HFFc6 (cell line): ENCODE measurements around the gene TRIP6. TPM values are rescaled to one million over a fixed set of nuclear protein-coding genes. Genes with fewer than 3 reads are reported as not detected.

Experiments
- DNase-seq: peaks from one replicate; pipeline ENCODE4 v3.0.0-alpha.2; 2018
- H3K27ac Mint-ChIP-seq: 2 replicates; pipeline ENCODE4 v1.8.0; 2020; ENCODE audit warnings: mild to moderate bottlenecking, mixed read lengths
- H3K27me3 Mint-ChIP-seq: 2 replicates; pipeline ENCODE4 v1.8.0; 2021; ENCODE audit warnings: mild to moderate bottlenecking, moderate library complexity, mixed read lengths; ENCODE audit not compliant: insufficient read depth
- H3K36me3 Mint-ChIP-seq: 2 replicates; pipeline ENCODE4 v1.8.0; 2021; ENCODE audit warnings: low read depth, mixed read lengths
- H3K4me1 Mint-ChIP-seq: 2 replicates; pipeline ENCODE4 v1.8.0; 2020; ENCODE audit warnings: low read depth, mixed read lengths
- H3K4me3 Mint-ChIP-seq: 2 replicates; pipeline ENCODE4 v1.8.0; 2020; ENCODE audit warnings: mild to moderate bottlenecking, moderate library complexity, mixed read lengths
- H3K9me3 Mint-ChIP-seq: 2 replicates; pipeline ENCODE4 v1.8.0; 2020; ENCODE audit warnings: mild to moderate bottlenecking, mixed read lengths
- total RNA-seq, 6 experiments: library from RNA; stranded (reverse); fragmentation: NEBNext Ultra II Directional; extraction: Animal tissue kit (Norgen Biotek cat#: 25700); gene quantifications; 2 replicates in 1 of 6; 3 replicates in 5 of 6; pipeline ENCODE4 v1.2.3, GENCODE V29; 2021
- TF ChIP-seq, protein P1 (sequence below): fragments of 200-600 bp; sonication (generic); IDR thresholded peaks from 2 replicates; pipeline ENCODE4 v1.5.0; 2021; ENCODE audit warnings: antibody characterized with exemption, mild to moderate bottlenecking

TRIP6 gene
- total RNA-seq, 6 experiments from 2014 or later = 125 to 148 (median 140) TPM

DNA sequence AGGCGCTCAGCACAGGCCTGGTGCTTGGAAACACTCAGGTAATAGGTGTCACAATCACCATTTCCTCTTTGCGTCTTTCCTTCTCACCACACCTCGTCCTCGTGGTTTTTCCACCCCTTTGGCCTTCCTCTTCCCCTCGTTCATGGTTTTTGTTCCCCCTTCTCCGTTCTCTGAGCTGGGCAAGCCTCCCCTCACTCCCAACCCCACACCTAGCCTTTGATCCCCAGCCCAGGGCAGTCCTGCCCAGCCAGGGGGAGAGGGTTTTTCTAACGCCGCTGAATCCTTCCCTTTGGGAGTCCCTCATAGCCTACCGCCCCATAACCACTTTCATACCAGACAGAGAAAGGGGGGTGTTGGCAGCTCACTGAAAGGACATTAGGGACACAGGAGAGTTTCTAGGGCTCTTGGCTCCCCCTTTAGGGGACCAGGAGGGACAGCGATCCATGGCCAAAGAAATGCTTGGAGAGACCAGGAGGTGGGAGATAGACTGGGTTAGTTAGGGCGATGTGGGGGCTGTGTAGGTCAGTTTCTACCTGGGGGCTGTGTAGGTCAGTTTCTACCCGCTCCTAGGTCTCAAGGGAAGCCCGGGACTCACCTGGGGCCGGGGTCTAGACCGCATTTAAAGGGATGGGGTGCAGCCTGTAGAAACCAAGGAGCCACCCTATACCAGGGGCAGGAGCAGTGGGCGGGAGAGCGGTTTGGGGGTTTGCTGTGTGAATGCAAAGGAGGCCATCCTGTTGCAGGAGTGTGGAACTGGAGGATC, 41.3 kb upstream of the TRIP6 start:
- H3K36me3 Mint-ChIP-seq = no peaks in the 10 kb centered on the region
- H3K27me3 Mint-ChIP-seq = peaks cover 27% of the 10 kb centered on the region
- H3K4me3 Mint-ChIP-seq = peak overlapping the region; percentile 91
- H3K4me1 Mint-ChIP-seq = peaks cover 28% of the 10 kb centered on the region
- TF ChIP-seq, protein P1, sequence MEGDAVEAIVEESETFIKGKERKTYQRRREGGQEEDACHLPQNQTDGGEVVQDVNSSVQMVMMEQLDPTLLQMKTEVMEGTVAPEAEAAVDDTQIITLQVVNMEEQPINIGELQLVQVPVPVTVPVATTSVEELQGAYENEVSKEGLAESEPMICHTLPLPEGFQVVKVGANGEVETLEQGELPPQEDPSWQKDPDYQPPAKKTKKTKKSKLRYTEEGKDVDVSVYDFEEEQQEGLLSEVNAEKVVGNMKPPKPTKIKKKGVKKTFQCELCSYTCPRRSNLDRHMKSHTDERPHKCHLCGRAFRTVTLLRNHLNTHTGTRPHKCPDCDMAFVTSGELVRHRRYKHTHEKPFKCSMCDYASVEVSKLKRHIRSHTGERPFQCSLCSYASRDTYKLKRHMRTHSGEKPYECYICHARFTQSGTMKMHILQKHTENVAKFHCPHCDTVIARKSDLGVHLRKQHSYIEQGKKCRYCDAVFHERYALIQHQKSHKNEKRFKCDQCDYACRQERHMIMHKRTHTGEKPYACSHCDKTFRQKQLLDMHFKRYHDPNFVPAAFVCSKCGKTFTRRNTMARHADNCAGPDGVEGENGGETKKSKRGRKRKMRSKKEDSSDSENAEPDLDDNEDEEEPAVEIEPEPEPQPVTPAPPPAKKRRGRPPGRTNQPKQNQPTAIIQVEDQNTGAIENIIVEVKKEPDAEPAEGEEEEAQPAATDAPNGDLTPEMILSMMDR = peak; percentile 52
- peak; percentile 49 for DNase-seq
- H3K27ac Mint-ChIP-seq = peak overlapping the region; percentile 59
- no peaks in the 10 kb centered on the region for H3K9me3 Mint-ChIP-seq

DNA sequence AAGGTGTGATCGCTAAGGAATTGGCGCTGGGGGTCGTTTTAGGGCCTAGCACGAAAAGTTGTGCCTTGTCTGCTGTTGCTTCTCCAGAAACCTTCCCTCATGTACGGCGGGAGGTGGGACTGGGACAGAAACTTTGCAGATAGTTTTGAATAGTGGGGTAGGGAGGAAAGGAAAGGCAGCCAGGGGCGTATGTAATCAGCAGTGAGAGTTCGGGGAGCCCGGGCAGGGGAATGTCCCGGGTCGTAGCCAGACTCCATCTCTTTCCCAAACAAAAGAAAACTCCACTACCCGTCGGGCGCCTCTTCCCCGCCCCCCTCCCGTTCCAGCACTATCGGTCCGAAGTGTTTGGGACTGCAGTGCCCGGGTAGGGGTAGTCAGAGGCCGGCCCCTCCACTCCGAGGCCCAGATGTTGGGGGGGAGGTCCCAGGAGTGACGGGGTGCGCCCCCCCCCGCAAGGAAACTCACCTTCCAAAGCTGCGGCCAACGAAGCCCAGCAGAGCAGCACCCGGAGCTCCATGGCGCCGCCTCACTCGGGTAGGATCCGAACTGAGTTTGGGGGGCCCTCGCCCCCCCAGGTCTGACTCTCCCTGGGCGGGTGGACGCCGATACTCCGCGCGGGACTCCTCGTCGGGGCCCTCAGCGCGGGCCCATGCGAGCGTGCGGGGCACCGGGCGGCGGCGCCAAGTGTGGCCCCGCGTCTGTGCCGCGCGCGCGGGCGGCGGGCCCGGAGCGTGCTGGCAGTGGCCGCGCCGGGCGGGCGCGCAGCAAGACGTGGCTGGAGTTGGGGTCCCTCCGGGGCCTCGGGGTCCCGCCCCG, 40.5 kb upstream of the TRIP6 start:
- Mint-ChIP-seq H3K27me3 (peaks cover 29% of the 10 kb centered on the region), H3K27ac (peak overlapping the region; percentile 59), H3K36me3 (no peaks in the 10 kb centered on the region), H3K9me3 (no peaks in the 10 kb centered on the region), H3K4me1 (peaks cover 28% of the 10 kb centered on the region), H3K4me3 (peak overlapping the region; percentile 91)
- no peak for DNase-seq
- TF ChIP-seq, protein P1 = no peak

DNA sequence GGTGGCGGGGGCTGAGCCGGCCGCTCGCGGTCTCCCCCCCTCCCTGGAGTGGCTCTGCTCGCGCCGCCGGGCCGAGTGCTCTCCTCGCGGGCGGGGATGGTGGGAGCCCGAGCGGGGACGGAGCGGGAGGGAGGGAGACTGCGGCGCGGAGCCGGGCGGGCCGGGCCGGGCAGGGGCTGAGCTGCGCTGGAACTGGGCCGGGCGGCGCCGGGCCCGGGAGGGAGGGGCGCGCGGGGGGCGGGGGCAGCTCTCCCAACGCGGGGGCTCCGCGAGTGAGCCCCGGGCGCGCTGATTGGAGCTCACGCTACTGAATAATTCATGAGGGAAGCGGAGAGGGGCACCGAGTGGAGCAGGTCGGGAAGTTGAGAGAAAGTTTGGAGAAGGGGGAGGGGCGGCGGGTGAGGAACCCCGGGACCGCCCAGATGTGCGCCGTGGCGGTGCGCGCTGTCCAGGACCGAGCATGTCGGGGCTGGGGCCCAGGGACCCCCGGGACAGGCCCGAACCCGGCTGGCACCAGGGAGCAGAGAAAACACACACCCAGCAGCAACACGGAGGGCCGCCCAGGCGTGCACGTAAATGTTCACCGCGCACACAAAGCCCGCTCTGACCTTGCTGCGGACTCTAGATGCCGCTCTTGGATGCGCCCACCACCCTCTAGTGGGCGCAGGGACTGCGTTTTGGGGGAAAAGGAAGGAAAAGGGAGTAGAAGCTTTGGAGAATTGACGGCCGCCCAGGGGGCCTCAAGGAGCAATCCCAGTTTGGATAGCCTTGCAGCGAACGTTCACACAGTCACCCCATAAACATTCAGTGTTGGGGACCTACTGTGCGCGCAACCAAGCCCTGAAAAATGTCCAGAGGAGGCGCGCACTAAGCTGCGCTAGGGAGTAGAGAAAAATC, 39.6 kb upstream of the TRIP6 start, which contains the start of gene EPHB4:
Gene EPHB4 (minus strand): TSS at position 194 of the 897 bp plus-strand sequence. CDS start 493 bp downstream, outside the sequence.
- peak; percentile 33 for DNase-seq
- H3K27me3 Mint-ChIP-seq = peaks cover 29% of the 10 kb centered on the region
- H3K27ac Mint-ChIP-seq = peak within 1 kb of the TSS; percentile 59
- TF ChIP-seq, protein P1 = peak; percentile 49; the same call in 1 of the 2 replicates
- H3K36me3 Mint-ChIP-seq = no peaks in the 10 kb centered on the region
- no peaks in the 10 kb centered on the region for H3K9me3 Mint-ChIP-seq
- H3K4me1 Mint-ChIP-seq = peaks cover 28% of the 10 kb centered on the region
- peak within 1 kb of the TSS; percentile 91 for H3K4me3 Mint-ChIP-seq

DNA sequence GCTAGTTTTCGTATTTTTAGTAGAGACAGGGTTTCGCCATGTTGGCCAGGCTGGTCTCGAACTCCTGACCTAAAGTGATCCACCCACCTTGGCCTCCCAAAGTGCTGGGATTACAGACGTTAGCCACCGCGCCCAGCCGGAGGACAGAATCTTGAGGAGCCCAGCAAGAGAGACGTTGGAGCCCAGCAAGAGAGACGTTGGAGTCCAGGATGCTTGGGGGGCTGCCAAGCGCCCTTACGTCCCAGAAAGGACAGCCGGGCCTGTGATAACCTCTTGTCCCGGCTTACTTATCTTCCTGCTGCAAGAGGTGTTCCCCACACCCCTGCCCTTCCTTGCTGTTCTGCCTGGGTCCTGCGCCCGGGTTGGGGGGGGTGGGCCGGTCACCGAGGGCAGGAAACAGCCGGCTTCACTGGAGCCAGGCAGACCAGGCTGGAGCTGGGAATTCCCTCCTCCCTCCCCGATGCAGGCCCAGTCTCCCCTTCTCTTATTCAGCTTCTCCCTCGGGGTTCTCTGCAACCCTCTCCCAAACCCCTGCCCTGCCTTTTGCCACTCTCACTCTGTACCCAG, 38.0 kb upstream of the TRIP6 start:
- Mint-ChIP-seq H3K27ac (no peak overlapping the region), H3K4me1 (peaks cover 28% of the 10 kb centered on the region), H3K9me3 (no peaks in the 10 kb centered on the region), H3K4me3 (no peak overlapping the region), H3K36me3 (no peaks in the 10 kb centered on the region), H3K27me3 (peaks cover 25% of the 10 kb centered on the region)
- DNase-seq = no peak
- TF ChIP-seq, protein P1 = no peak

DNA sequence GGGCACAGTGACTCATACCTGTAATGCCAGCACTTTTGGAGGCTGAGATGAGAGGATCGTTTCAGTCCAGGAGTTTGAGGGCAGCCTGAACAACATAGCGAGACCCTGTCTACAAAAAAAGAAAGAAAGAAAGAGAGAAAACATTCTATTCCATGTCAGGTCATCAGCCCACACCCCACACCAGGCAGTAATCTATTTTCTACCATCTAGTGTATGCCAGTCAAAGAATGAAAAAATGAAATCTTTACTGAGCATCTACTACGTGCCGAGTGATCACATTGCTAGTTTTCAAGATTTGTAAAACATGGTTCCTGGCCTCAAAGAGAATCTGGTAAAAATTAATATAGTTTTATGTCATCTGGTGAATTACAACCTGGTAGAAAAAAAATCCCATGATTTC, 36.8 kb upstream of the TRIP6 start:
- Mint-ChIP-seq H3K4me1 (peaks cover 18% of the 10 kb centered on the region), H3K36me3 (no peaks in the 10 kb centered on the region), H3K4me3 (no peak overlapping the region), H3K27me3 (peaks cover 25% of the 10 kb centered on the region), H3K9me3 (no peaks in the 10 kb centered on the region), H3K27ac (no peak overlapping the region)
- TF ChIP-seq, protein P1 = no peak
- no peak for DNase-seq
